Psoas muscle (tissue), 8 donors: ENCODE data around the gene TEKT5. TPM values are rescaled to one million over a fixed set of nuclear protein-coding genes. Genes with fewer than 3 reads are reported as not detected.

Experiments used
- ATAC-seq, 4 donors: fragments of 200-7000 bp; cut with Tn5 transposase; one replicate each; pipeline ENCODE4 v1.9.1; 2020; ENCODE audit warnings: moderate library complexity in 3 of 4, mild to moderate bottlenecking in 2 of 4
- DNase-seq, 2 donors: peaks; one replicate each; pipeline ENCODE4 v3.0.0-alpha.2; 2020
- H3K27ac ChIP-seq: fragments of 200-600 bp; one replicate; pipeline ENCODE4 v1.8.0; 2022
- H3K27me3 ChIP-seq, 3 donors: fragments of 200-600 bp in 1 of 3; one replicate each; pipeline versions ENCODE4 v1.6.1 to v1.8.0; 2013 to 2022; ENCODE audit warnings: low read length in 2 of 3, mild to moderate bottlenecking in 2 of 3, moderate library complexity in 1 of 3; ENCODE audit not compliant: insufficient read depth in 3 of 3
- H3K36me3 ChIP-seq, 2 donors: fragments of 200-600 bp in 1 of 2; one replicate each; pipeline versions ENCODE4 v1.6.1 to v1.8.0; 2013 to 2022; ENCODE audit warnings: low read depth in 1 of 2, mild to moderate bottlenecking in 1 of 2, moderate library complexity in 1 of 2; ENCODE audit not compliant: insufficient read depth in 1 of 2
- H3K4me1 ChIP-seq: fragments of 200-600 bp; one replicate; pipeline ENCODE4 v1.8.0; 2022
- H3K4me3 ChIP-seq: fragments of 200-600 bp; one replicate; pipeline ENCODE4 v1.8.0; 2022; ENCODE audit warnings: mild to moderate bottlenecking
- H3K9me3 ChIP-seq: fragments of 200-600 bp; one replicate; pipeline ENCODE4 v1.8.0; 2022
- CTCF ChIP-seq: fragments of 200-600 bp; IDR thresholded peaks from one replicate; pipeline ENCODE4 v1.8.0; 2022; ENCODE audit warnings: antibody characterized with exemption
- WGBS, 3 donors: extraction: QIAGEN DNeasy Blood & Tissue Kit; methylation state at CpG; one replicate each; pipeline versions ENCODE4 v1.1.6 to v1.1.7; 2013; 5-methylcytosine and 5-hydroxymethylcytosine counted together
- intact Hi-C, 2 donors: fragments of 100-400 bp; cut with DNase I; formaldehyde crosslinking; loops; one replicate each; pipeline versions ENCODE4 v1.11.0 to v1.14.2; 2022
- polyA plus RNA-seq, 3 donors: library from polyadenylated mRNA; stranded (reverse); fragments of 200-250 nt; gene quantifications; one replicate each; pipeline ENCODE4 v1.2.3, GENCODE V29; 2013
- total RNA-seq, 4 donors: library from RNA; stranded (reverse); fragmentation: NEBNext Ultra II Directional in 2 of 4; extraction: Animal tissue kit (Norgen Biotek cat#: 25700) in 2 of 4; gene quantifications; one replicate each; pipeline versions ENCODE4 v1.2.1 to v1.2.4, GENCODE V29; 2021 to 2023
- donor health status: healthy with polysubstance abuse.
- donor health status: DM: no; HTN: no; CAD: no; lungs with moderate emphysema.
- donor health status: Bipolar disorder and iron deficiency.
- donor health status: healthy.
- donor health status: DM: yes; HTN: yes; CAD: no.
- donor health status: DM: no; HTN: no; CAD: no.
- donor health status: DM: no; HTN: no; CAD: no.
- donor health status: DM: yes; HTN: yes; CAD: no.

Gene TEKT5
- total and polyA plus RNA-seq, 7 donors = not detected

GRCh38 chr16:10587622-10588021, 107.1 kb downstream of the TEKT5 start:
- ATAC-seq (no peak), DNase-seq (no peak)
- TF ChIP-seq CTCF = no peak
- Histone ChIP-seq H3K4me1 (no peaks in the 10 kb centered on the region), H3K27me3 (no peaks in the 10 kb centered on the region), H3K36me3 (no peaks in the 10 kb centered on the region), H3K27ac (no peak overlapping the region), H3K9me3 (no peaks in the 10 kb centered on the region), H3K4me3 (no peak overlapping the region)
- WGBS, 3 donors = 53 to 60% (median 60%) methylated on average over 2 of the region's 2 CpGs
- intact Hi-C loops = no loop called here

GRCh38 chr16:10584981-10585438, 109.7 kb downstream of the TEKT5 start:
- Histone ChIP-seq H3K27ac (no peak overlapping the region), H3K36me3 (no peaks in the 10 kb centered on the region), H3K4me3 (no peak overlapping the region), H3K27me3 (no peaks in the 10 kb centered on the region), H3K9me3 (no peaks in the 10 kb centered on the region), H3K4me1 (no peaks in the 10 kb centered on the region)
- DNase-seq = no peak
- 42 to 55% (median 55%) methylated on average over 5 of the region's 5 CpGs for WGBS, 3 donors
- TF ChIP-seq CTCF = no peak
- ATAC-seq = no peak
- intact Hi-C loops = no loop called here

- H3K4me3 ChIP-seq = no peak overlapping the region
- no peaks in the 10 kb centered on the region for H3K36me3 ChIP-seq
- intact Hi-C loops = no loop called here
- ATAC-seq = no peak
- peaks cover 13% of the 10 kb centered on the region for H3K4me1 ChIP-seq
- no peaks in the 10 kb centered on the region for H3K27me3 ChIP-seq
- 82 to 93% (median 84%) methylated on average over 4 of the region's 4 CpGs for WGBS, 3 donors
- H3K27ac ChIP-seq = no peak overlapping the region
- H3K9me3 ChIP-seq = no peaks in the 10 kb centered on the region
- DNase-seq = no peak
- no peak for TF ChIP-seq CTCF
Observed at GRCh38 chr16:10583269-10583668, 111.5 kb downstream of the TEKT5 start.

GRCh38 chr16:10581507-10581906, 113.2 kb downstream of the TEKT5 start:
- TF ChIP-seq CTCF = no peak
- DNase-seq (no peak), ATAC-seq (no peak)
- H3K36me3 ChIP-seq = no peaks in the 10 kb centered on the region
- no peak overlapping the region for H3K27ac ChIP-seq
- no peaks in the 10 kb centered on the region for H3K27me3 ChIP-seq
- intact Hi-C loops = no loop called here
- WGBS, 3 donors = 33 to 47% (median 42%) methylated on average over 2 of the region's 2 CpGs
- H3K4me3 ChIP-seq = no peak overlapping the region
- peaks cover 31% of the 10 kb centered on the region for H3K4me1 ChIP-seq
- H3K9me3 ChIP-seq = no peaks in the 10 kb centered on the region

- no peak for DNase-seq
- 15 to 23% (median 20%) methylated on average over 7 of the region's 7 CpGs for WGBS, 3 donors
- no peaks in the 10 kb centered on the region for H3K36me3 ChIP-seq
- intact Hi-C loops = no loop called here
- peak overlapping the region; percentile 86 for H3K4me3 ChIP-seq
- H3K27me3 ChIP-seq = no peaks in the 10 kb centered on the region
- no peaks in the 10 kb centered on the region for H3K9me3 ChIP-seq
- ATAC-seq = no peak
- H3K4me1 ChIP-seq = peaks cover 37% of the 10 kb centered on the region
- H3K27ac ChIP-seq = peak overlapping the region; percentile 86
- TF ChIP-seq CTCF = no peak
Observed at GRCh38 chr16:10580883-10581247, 113.9 kb downstream of the TEKT5 start.
